NB4 (cell line): ENCODE results near the gene TMC3.

ENCODE experiments used
- DNase-seq: peaks from one replicate; pipeline ENCODE4 v3.0.0; 2010; ENCODE audit warnings: low read depth
- H3K4me3 ChIP-seq: one replicate; pipeline ENCODE4 v1.5.1; 2011; ENCODE audit warnings: mild to moderate bottlenecking, low read depth, low read length, moderate library complexity
- CTCF ChIP-seq: IDR thresholded peaks from one replicate; pipeline ENCODE4 v1.5.1; 2012; ENCODE audit warnings: low read depth, low read length
- MYC ChIP-seq: IDR thresholded peaks from 2 replicates; pipeline ENCODE4 v1.6.1; 2011; ENCODE audit warnings: low read depth, low read length
- POLR2A ChIP-seq: IDR thresholded peaks from 2 replicates; pipeline ENCODE4 v1.6.1; 2011; ENCODE audit warnings: mild to moderate bottlenecking; ENCODE audit not compliant: insufficient read length; ENCODE audit errors: extremely low read depth
- TF ChIP-seq, protein P1 (sequence below): IDR thresholded peaks from 2 replicates; pipeline ENCODE4 v1.6.1; 2011; ENCODE audit warnings: low read depth, low read length

TMC3 gene

GRCh38 chr15:81381720-81382119, 7.7 kb upstream of the TMC3 start:
- no peak for DNase-seq
- TF ChIP-seq CTCF (no peak), MYC (no peak), POLR2A (no peak)
- TF ChIP-seq, protein P1, sequence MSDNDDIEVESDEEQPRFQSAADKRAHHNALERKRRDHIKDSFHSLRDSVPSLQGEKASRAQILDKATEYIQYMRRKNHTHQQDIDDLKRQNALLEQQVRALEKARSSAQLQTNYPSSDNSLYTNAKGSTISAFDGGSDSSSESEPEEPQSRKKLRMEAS = no peak
- H3K4me3 ChIP-seq = no peak overlapping the region

DNA sequence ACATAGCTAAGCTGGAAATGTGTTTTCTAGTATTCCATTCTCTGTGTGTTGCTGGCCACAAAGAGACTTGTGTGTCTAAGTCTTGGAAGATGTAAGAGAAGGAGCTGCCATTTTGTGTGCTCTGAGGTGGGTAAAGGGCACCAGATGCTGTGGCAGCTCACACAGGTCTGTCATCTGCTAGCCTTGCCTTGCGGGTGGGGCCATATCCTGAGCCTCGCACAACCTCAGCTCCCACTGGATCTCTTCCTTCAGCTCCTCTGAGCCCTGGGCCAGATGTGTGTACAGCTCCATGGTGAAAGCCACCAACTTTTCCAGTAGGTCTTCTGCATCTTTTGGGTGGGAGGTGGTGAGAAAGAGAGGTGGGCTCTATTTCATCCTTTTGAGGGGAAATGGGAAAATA, 6.7 kb upstream of the TMC3 start:
- TF ChIP-seq POLR2A = no peak
- TF ChIP-seq CTCF = no peak
- TF ChIP-seq, protein P1 = no peak
- no peak for DNase-seq
- no peak overlapping the region for H3K4me3 ChIP-seq

DNA sequence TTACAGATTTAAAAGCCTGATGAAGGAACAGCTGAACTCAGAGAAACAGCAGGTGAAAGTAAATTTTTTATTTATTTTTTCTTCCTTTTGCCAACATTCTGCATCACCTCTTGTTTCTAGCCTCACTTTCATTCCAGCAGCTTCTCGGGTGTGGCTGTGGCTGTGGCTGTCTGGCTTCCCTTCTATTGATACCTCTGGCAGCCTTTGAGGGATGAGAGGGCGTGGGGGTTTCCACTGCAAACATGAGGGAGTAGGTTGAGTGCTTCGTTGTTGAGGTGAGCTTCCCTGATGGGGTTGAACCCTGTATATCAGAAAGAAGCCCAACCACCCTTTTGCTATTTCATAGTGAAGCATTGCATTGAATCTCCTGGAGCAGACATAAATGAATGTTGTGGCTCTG, 6.2 kb upstream of the TMC3 start:
- H3K4me3 ChIP-seq = no peak overlapping the region
- TF ChIP-seq, protein P1 = no peak
- TF ChIP-seq MYC (no peak), POLR2A (no peak), CTCF (no peak)
- no peak for DNase-seq

DNA sequence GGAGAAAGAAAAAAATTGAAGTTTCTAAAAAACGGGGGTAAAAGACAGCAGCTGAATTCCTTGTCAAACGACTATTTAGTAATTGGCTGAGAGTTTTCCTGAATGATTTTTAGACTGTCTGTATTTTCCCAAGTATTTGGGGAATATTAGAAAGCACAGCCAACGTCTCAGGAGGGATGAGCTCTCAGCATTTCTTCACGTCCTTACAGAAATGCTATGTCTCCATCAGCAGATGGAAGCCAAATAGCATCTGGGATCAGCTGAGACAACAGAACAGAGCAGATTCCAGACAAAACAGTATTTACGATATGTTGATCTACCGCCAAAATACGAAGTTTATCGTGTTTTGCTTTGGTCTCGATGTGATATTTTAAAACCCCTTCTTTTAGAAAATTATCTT, 5.3 kb upstream of the TMC3 start:
- no peak for DNase-seq
- no peak overlapping the region for H3K4me3 ChIP-seq
- no peak for TF ChIP-seq CTCF
- TF ChIP-seq, protein P1 = no peak
- no peak for TF ChIP-seq MYC
- no peak for TF ChIP-seq POLR2A

DNA sequence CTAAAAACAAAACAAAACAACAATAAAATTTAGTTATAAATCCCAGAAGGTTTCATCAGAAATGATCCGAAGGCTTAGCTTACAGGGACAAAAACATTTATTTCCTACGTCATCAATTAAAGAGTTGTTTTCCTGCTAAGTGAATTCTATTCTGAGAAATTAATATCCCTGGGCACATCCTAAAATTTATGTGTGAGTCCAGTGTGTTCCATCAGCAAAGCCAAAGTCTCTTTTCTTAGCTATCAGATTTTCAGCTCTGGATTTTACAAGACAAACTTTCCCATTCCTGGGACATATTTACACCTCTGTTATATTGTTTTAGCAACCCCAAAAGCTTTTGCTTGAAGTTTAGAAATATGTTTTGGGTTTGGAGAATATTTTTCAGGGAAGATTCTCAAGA, 4.4 kb upstream of the TMC3 start:
- DNase-seq = no peak
- TF ChIP-seq MYC (no peak), CTCF (no peak), POLR2A (no peak)
- TF ChIP-seq, protein P1 = no peak
- H3K4me3 ChIP-seq = no peak overlapping the region

DNA sequence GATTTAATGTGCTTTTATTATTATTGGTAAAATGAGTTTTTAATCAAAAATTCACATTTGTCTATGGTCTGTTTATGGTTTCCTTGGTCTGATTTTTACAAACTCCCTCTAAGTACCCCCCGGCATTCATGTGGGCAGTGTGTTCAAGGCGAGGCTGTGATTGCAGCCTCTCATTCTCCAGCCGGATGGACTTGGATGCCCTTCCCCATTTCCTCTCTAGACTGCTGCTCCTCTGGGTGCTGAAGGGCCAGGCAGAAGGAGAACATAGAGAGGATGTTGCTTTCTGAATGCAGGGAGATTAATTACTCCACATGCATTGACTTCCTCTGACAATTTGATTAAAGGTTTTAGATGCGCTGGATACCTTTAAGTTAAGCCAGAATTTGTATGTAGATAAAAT, 3.9 kb upstream of the TMC3 start:
- TF ChIP-seq, protein P1 = no peak
- TF ChIP-seq POLR2A (no peak), CTCF (no peak), MYC (no peak)
- no peak overlapping the region for H3K4me3 ChIP-seq
- no peak for DNase-seq
